HepG2 (cell line): Measurements from ENCODE around the gene RGS14. TPM values are rescaled to one million over a fixed set of nuclear protein-coding genes. Genes with fewer than 3 reads are reported as not detected.
A peak's percentile ranks its signal among the peaks of the same experiment; 100 is the strongest.

ENCODE experiments used
- ARID2 ChIP-seq: sonication (generic); formaldehyde crosslinking; IDR thresholded peaks from 2 replicates; pipeline ENCODE4 v1.8.1; 2022; ENCODE audit warnings: mild to moderate bottlenecking, missing genetic modification reagents, borderline replicate concordance
- BCL3 ChIP-seq: sonication (generic); formaldehyde crosslinking; IDR thresholded peaks from 2 replicates; pipeline ENCODE4 v1.5.1; 2020; ENCODE audit warnings: mild to moderate bottlenecking, missing genetic modification reagents, moderate library complexity
- BHLHE40 ChIP-seq: IDR thresholded peaks from 2 replicates; pipeline ENCODE4 v1.6.1; 2011; ENCODE audit warnings: low read length, improper control_type of control experiment
- CREB1 ChIP-seq, 2 experiments: fragments of 450-650 bp in 1 of 2; IDR thresholded peaks; 2 replicates each; pipeline ENCODE4 v1.6.1; 2016 to 2017; ENCODE audit warnings: control low read depth in 1 of 2, mild to moderate bottlenecking in 1 of 2, missing compliant biosample characterization in 1 of 2, missing genetic modification characterization in 1 of 2
- ELF4 ChIP-seq: sonication (generic); formaldehyde crosslinking; IDR thresholded peaks from 2 replicates; pipeline ENCODE4 v1.5.0; 2020; ENCODE audit warnings: missing genetic modification reagents, mild to moderate bottlenecking, moderate library complexity, borderline replicate concordance
- GMEB2 ChIP-seq: IDR thresholded peaks from 2 replicates; pipeline ENCODE4 v1.6.1; 2016; ENCODE audit warnings: missing biosample characterization, missing genetic modification reagents, low read depth
- HOXA9 ChIP-seq: sonication (generic); formaldehyde crosslinking; IDR thresholded peaks from 2 replicates; pipeline ENCODE4 v1.8.1; 2022; ENCODE audit warnings: missing genetic modification reagents, mild to moderate bottlenecking, moderate library complexity, borderline replicate concordance
- MED8 ChIP-seq: sonication (generic); formaldehyde crosslinking; IDR thresholded peaks from 2 replicates; pipeline ENCODE4 v1.8.1; 2023; ENCODE audit warnings: mild to moderate bottlenecking, missing genetic modification reagents; ENCODE audit not compliant: insufficient replicate concordance
- MTA1 ChIP-seq: sonication (generic); formaldehyde crosslinking; IDR thresholded peaks from 2 replicates; pipeline ENCODE4 v1.4.0; 2020; ENCODE audit warnings: missing genetic modification reagents, mild to moderate bottlenecking, borderline replicate concordance
- MXD4 ChIP-seq: IDR thresholded peaks from 2 replicates; pipeline ENCODE4 v1.6.1; 2016; ENCODE audit warnings: mild to moderate bottlenecking, missing biosample characterization, missing genetic modification reagents
- NCOA1 ChIP-seq: sonication (generic); formaldehyde crosslinking; IDR thresholded peaks from 2 replicates; pipeline ENCODE4 v1.9.0; 2021; ENCODE audit warnings: missing genetic modification reagents
- NFKBIZ ChIP-seq: IDR thresholded peaks from 2 replicates; pipeline ENCODE4 v1.6.1; 2018; ENCODE audit warnings: missing genetic modification reagents, missing compliant biosample characterization
- RFXANK ChIP-seq: IDR thresholded peaks from 2 replicates; pipeline ENCODE4 v1.6.1; 2016
- SAFB2 ChIP-seq: sonication (generic); formaldehyde crosslinking; IDR thresholded peaks from 2 replicates; pipeline ENCODE4 v1.5.1; 2020; ENCODE audit warnings: missing genetic modification reagents, low read depth, mild to moderate bottlenecking, borderline replicate concordance
- ZC3H4 ChIP-seq: sonication (generic); formaldehyde crosslinking; IDR thresholded peaks from 2 replicates; pipeline ENCODE4 v1.4.0; 2020; ENCODE audit warnings: missing genetic modification reagents, borderline replicate concordance
- ZNF317 ChIP-seq: sonication (generic); formaldehyde crosslinking; IDR thresholded peaks from 2 replicates; pipeline ENCODE4 v1.5.0; 2020; ENCODE audit warnings: mild to moderate bottlenecking, missing genetic modification reagents
- ZNF550 ChIP-seq: sonication (generic); formaldehyde crosslinking; IDR thresholded peaks from 2 replicates; pipeline ENCODE4 v1.4.0; 2020; ENCODE audit warnings: mild to moderate bottlenecking, missing genetic modification reagents, borderline replicate concordance
- ZSCAN25 ChIP-seq: sonication (generic); formaldehyde crosslinking; IDR thresholded peaks from 2 replicates; pipeline ENCODE4 v1.8.0; 2022; ENCODE audit warnings: mild to moderate bottlenecking, missing genetic modification reagents
- ZSCAN31 ChIP-seq: sonication (generic); formaldehyde crosslinking; IDR thresholded peaks from 2 replicates; pipeline ENCODE4 v1.5.0; 2020; ENCODE audit warnings: low read depth, mild to moderate bottlenecking, missing genetic modification reagents
- polyA plus RNA-seq, 8 experiments: library from polyadenylated mRNA; depleted of rRNA in 3 of 8; stranded (reverse) in 7 of 8; unstranded in 1 of 8; fragments of >200 nt; fragmentation: Illumina TruSeq in 4 of 8; extraction: Trizol in 4 of 8; gene quantifications; 2 replicates each; pipeline versions ENCODE4 v1.2.1 to v1.2.3, GENCODE V29; 2011 to 2016; ENCODE audit warnings: low read depth in 4 of 8, missing spikeins in 1 of 8, mixed read lengths in 1 of 8; ENCODE audit not compliant: insufficient read depth in 1 of 8
- total RNA-seq, 5 experiments: library from RNA; depleted of rRNA; stranded (reverse); fragments of >200 nt; fragmentation: Illumina TruSeq; extraction: Trizol; gene quantifications; 2 replicates each; pipeline ENCODE4 v1.2.3, GENCODE V29; 2016; ENCODE audit warnings: low read depth in 1 of 5
- TF ChIP-seq, protein P1 (sequence below): sonication (generic); formaldehyde crosslinking; IDR thresholded peaks from 2 replicates; pipeline ENCODE4 v1.8.0; 2022; ENCODE audit warnings: mild to moderate bottlenecking, missing genetic modification reagents; ENCODE audit not compliant: insufficient replicate concordance
- TF ChIP-seq, protein P2 (sequence below): sonication (generic); formaldehyde crosslinking; IDR thresholded peaks from 2 replicates; pipeline ENCODE4 v1.4.0; 2020; ENCODE audit warnings: missing genetic modification reagents, mild to moderate bottlenecking, borderline replicate concordance

RGS14 gene
- total and polyA plus RNA-seq, 2 of the 13 experiments (the other 11 are each of a cell fraction or from before 2014, with no cell fraction given), result 11.1 to 17.2 TPM

DNA sequence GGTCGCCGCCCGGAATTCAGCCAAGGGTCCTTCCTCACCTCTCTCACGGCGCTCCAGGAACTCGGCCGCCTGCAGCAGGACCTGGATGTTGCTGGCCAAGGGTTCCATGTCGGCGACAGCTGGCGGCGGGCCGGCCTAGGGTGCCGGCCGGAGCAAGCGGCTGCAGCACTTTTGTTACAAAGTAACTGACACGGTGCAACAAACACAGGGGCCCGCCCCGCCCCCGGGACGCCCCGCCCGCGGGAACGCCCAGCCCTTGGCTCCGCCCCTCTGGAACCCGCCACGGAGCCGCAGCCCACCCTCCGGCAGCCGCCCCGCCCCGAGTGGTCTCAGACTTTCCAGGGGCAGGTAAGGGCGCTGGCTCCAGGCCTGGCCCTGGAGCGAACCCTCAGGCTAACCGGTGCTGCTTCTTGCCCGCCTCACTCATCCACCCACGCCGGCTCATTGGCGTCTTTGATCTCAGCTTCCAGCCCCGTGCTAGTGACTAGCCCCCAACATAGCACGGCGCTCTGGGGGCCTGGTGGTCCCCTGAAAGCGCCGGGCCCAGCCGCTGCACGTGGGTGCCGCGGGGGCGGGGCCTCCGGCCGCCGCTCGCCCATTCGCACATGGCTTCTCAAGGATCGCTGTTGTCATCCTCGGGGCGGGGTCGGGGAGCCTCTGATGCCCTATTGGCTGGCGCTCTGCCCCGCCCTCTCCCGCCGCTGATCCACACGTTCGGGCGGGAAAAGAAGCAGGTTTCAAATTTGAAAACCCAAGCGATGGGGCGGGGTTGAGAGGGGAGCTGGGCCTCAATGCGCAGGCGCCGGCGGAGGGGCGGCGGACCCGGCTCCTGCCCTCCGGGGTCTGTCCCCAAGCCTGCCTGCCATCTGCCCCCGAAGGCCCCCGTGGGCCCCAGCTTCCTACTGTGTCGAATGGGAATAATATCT lies 45.7 kb upstream of the RGS14 start, which contains the start of gene MXD3 (continued):
- TF ChIP-seq, protein P1, sequence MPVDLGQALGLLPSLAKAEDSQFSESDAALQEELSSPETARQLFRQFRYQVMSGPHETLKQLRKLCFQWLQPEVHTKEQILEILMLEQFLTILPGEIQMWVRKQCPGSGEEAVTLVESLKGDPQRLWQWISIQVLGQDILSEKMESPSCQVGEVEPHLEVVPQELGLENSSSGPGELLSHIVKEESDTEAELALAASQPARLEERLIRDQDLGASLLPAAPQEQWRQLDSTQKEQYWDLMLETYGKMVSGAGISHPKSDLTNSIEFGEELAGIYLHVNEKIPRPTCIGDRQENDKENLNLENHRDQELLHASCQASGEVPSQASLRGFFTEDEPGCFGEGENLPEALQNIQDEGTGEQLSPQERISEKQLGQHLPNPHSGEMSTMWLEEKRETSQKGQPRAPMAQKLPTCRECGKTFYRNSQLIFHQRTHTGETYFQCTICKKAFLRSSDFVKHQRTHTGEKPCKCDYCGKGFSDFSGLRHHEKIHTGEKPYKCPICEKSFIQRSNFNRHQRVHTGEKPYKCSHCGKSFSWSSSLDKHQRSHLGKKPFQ (CRISPR knock-in tag), result peak; percentile 62
- TF ChIP-seq ZSCAN31 (CRISPR knock-in tag) (no peak), ZC3H4 (CRISPR knock-in tag) (no peak), RFXANK (CRISPR knock-in tag) (no peak), BCL3 (CRISPR knock-in tag) (no peak), MTA1 (CRISPR knock-in tag) (no peak), GMEB2 (CRISPR knock-in tag) (0 out of 2 replicates have a peak, but pooled peaks have one; percentile 55), ZNF317 (CRISPR knock-in tag) (no peak), ELF4 (CRISPR knock-in tag) (no peak), SAFB2 (CRISPR knock-in tag) (no peak), CREB1 (IDR thresholded peaks at IDR 0.05) (peak; percentile 57), CREB1 (CRISPR knock-in tag; IDR thresholded peaks at IDR 0.05) (peak; percentile 62), BHLHE40 (0 out of 2 replicates have a peak, but pooled peaks have one; percentile 58), ZNF550 (CRISPR knock-in tag) (no peak), ZSCAN25 (CRISPR knock-in tag) (no peak), ARID2 (CRISPR knock-in tag) (no peak), MXD4 (CRISPR knock-in tag) (peak; percentile 97), HOXA9 (CRISPR knock-in tag) (0 out of 2 replicates have a peak, but pooled peaks have one; percentile 56), MED8 (CRISPR knock-in tag) (peak; percentile 23), NFKBIZ (CRISPR knock-in tag) (no peak), NCOA1 (CRISPR knock-in tag) (0 out of 2 replicates have a peak, but pooled peaks have one; percentile 46)
- TF ChIP-seq, protein P2, sequence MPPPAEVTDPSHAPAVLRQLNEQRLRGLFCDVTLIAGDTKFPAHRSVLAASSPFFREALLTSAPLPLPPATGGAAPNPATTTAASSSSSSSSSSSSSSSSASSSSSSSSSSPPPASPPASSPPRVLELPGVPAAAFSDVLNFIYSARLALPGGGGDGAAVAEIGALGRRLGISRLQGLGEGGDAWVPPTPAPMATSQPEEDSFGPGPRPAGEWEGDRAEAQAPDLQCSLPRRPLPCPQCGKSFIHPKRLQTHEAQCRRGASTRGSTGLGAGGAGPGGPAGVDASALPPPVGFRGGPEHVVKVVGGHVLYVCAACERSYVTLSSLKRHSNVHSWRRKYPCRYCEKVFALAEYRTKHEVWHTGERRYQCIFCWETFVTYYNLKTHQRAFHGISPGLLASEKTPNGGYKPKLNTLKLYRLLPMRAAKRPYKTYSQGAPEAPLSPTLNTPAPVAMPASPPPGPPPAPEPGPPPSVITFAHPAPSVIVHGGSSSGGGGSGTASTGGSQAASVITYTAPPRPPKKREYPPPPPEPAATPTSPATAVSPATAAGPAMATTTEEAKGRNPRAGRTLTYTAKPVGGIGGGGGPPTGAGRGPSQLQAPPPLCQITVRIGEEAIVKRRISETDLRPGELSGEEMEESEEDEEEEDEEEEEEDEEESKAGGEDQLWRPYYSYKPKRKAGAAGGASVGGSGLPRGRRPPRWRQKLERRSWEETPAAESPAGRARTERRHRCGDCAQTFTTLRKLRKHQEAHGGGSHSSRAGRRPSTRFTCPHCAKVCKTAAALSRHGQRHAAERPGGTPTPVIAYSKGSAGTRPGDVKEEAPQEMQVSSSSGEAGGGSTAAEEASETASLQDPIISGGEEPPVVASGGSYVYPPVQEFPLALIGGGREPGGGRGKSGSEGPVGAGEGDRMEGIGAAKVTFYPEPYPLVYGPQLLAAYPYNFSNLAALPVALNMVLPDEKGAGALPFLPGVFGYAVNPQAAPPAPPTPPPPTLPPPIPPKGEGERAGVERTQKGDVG (CRISPR knock-in tag), result no peak
